Activated T-cell treated with anti-CD3 and anti-CD28 coated beads, Interleukin-2, amount 50 U/mL, for 24 hours (primary cell): ENCODE results near the gene BIK.
"Not testable (repeated sequence)": the region's sequence is repeated elsewhere in the genome, so short reads cannot be mapped to it uniquely, and the experiment has no call there.

Source experiments
- DNase-seq: peaks from one replicate; pipeline ENCODE4 v3.0.0-alpha.2; 2020
- H3K27ac Mint-ChIP-seq: 2 replicates; pipeline ENCODE4 v1.8.0; 2020; ENCODE audit warnings: mild to moderate bottlenecking, mixed read lengths
- H3K27me3 Mint-ChIP-seq: 2 replicates; pipeline ENCODE4 v1.8.0; 2020; ENCODE audit warnings: mixed read lengths
- H3K36me3 Mint-ChIP-seq: 2 replicates; pipeline ENCODE4 v1.8.0; 2020; ENCODE audit warnings: low read depth, mixed read lengths
- H3K4me1 Mint-ChIP-seq: 2 replicates; pipeline ENCODE4 v1.8.0; 2020; ENCODE audit warnings: low read depth, mixed read lengths
- H3K4me3 Mint-ChIP-seq: 2 replicates; pipeline ENCODE4 v1.8.0; 2020; ENCODE audit warnings: mild to moderate bottlenecking, moderate library complexity, mixed read lengths
- H3K9me3 Mint-ChIP-seq: 2 replicates; pipeline ENCODE4 v1.8.0; 2020; ENCODE audit warnings: mixed read lengths

Gene BIK

GRCh38 chr22:43094085-43094484 lies 16.5 kb upstream of the BIK start:
- H3K27me3 Mint-ChIP-seq, result no peaks in the 10 kb centered on the region
- no peak overlapping the region for H3K27ac Mint-ChIP-seq
- DNase-seq, result no peak
- H3K4me3 Mint-ChIP-seq, result no peak overlapping the region
- peaks cover 7% of the 10 kb centered on the region for H3K9me3 Mint-ChIP-seq
- H3K36me3 Mint-ChIP-seq, result no peaks in the 10 kb centered on the region
- H3K4me1 Mint-ChIP-seq, result peaks cover 8% of the 10 kb centered on the region

GRCh38 chr22:43094551-43094950 lies 16.0 kb upstream of the BIK start:
- Mint-ChIP-seq H3K27ac (no peak overlapping the region), H3K9me3 (peaks cover 7% of the 10 kb centered on the region), H3K27me3 (no peaks in the 10 kb centered on the region), H3K4me1 (peaks cover 5% of the 10 kb centered on the region), H3K36me3 (no peaks in the 10 kb centered on the region), H3K4me3 (no peak overlapping the region)
- no peak for DNase-seq

DNA sequence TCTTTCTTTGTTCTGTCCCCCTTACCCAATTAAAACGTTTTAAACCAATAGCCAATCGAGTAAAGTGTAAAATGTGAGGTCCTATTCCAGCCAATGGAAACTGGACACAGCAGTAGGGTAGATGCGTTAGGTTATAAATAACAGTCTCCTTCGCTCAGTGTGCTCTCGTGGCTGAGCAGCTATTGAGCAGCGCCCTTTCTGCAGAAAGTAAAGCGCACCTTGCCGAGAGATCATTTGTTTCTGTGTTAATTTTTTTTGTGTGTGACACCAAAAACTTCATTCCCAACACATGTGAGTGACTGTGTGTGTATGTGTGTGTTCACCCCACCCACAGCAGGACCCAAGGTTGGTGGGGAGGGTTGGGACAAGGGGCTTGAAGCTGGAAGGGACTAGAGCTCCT lies 14.1 kb upstream of the BIK start:
- H3K36me3 Mint-ChIP-seq, result no peaks in the 10 kb centered on the region
- H3K27ac Mint-ChIP-seq, result no peak overlapping the region
- H3K27me3 Mint-ChIP-seq, result no peaks in the 10 kb centered on the region
- DNase-seq, result no peak
- peaks cover 6% of the 10 kb centered on the region for H3K4me1 Mint-ChIP-seq
- H3K9me3 Mint-ChIP-seq, result peaks cover 7% of the 10 kb centered on the region
- no peak overlapping the region for H3K4me3 Mint-ChIP-seq

GRCh38 chr22:43098356-43098755 lies 12.2 kb upstream of the BIK start:
- H3K27me3 Mint-ChIP-seq, result no peaks in the 10 kb centered on the region
- no peak overlapping the region for H3K27ac Mint-ChIP-seq
- peaks cover 6% of the 10 kb centered on the region for H3K4me1 Mint-ChIP-seq

GRCh38 chr22:43099095-43099494 lies 11.5 kb upstream of the BIK start:
- peaks cover 7% of the 10 kb centered on the region for H3K9me3 Mint-ChIP-seq
- H3K27me3 Mint-ChIP-seq, result no peaks in the 10 kb centered on the region

More at GRCh38 chr22:43098356-43098755, 12.2 kb upstream of the BIK start:
- Mint-ChIP-seq H3K36me3 (no peaks in the 10 kb centered on the region), H3K9me3 (peaks cover 7% of the 10 kb centered on the region), H3K4me3 (no peak overlapping the region)
- no peak for DNase-seq

GRCh38 chr22:43100225-43100624 lies 10.3 kb upstream of the BIK start:
- Mint-ChIP-seq H3K27me3 (no peaks in the 10 kb centered on the region), H3K4me3 (no peak overlapping the region), H3K9me3 (peaks cover 7% of the 10 kb centered on the region), H3K4me1 (peaks cover 14% of the 10 kb centered on the region), H3K27ac (peak overlapping the region; percentile 38), H3K36me3 (no peaks in the 10 kb centered on the region)
- DNase-seq, result no peak

More at GRCh38 chr22:43099095-43099494, 11.5 kb upstream of the BIK start:
- no peak overlapping the region for H3K27ac Mint-ChIP-seq
- H3K4me1 Mint-ChIP-seq, result peaks cover 11% of the 10 kb centered on the region
- no peak overlapping the region for H3K4me3 Mint-ChIP-seq
- no peaks in the 10 kb centered on the region for H3K36me3 Mint-ChIP-seq
- no peak for DNase-seq

DNA sequence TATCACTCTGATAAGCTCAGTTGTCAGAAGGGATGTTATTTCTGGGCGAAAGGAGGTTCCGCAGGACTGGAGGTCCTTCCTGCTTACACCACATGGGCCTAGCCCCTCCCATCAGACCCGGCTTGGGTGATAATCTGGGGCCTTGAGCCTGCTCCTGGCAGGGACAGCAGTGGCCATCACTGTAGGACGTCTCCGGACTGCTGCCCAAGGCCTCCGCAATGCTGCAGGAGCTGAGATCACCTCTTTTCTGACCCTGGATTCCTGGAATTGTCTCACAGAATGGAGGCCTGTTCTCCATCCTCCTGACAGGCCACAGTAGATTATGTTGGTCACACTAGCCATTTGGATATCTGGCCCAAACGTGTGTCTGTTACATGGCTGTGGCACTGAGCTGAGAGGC lies 9.2 kb upstream of the BIK start:
- peaks cover 2% of the 10 kb centered on the region for H3K9me3 Mint-ChIP-seq
- no peak for DNase-seq
- H3K4me3 Mint-ChIP-seq, result no peak overlapping the region
- H3K4me1 Mint-ChIP-seq, result peaks cover 14% of the 10 kb centered on the region
- H3K36me3 Mint-ChIP-seq, result no peaks in the 10 kb centered on the region
- no peak overlapping the region for H3K27ac Mint-ChIP-seq
- no peaks in the 10 kb centered on the region for H3K27me3 Mint-ChIP-seq

GRCh38 chr22:43104056-43104625 lies 6.4 kb upstream of the BIK start:
- peaks cover 14% of the 10 kb centered on the region for H3K4me1 Mint-ChIP-seq
- H3K36me3 Mint-ChIP-seq, H3K9me3 Mint-ChIP-seq, H3K4me3 Mint-ChIP-seq, H3K27me3 Mint-ChIP-seq, DNase-seq: not testable (repeated sequence)
- peak overlapping the region; percentile 14 for H3K27ac Mint-ChIP-seq

- H3K36me3 Mint-ChIP-seq, DNase-seq, H3K9me3 Mint-ChIP-seq, H3K27ac Mint-ChIP-seq, H3K27me3 Mint-ChIP-seq, H3K4me3 Mint-ChIP-seq: not testable (repeated sequence)
- peaks cover 14% of the 10 kb centered on the region for H3K4me1 Mint-ChIP-seq
These were observed 5.6 kb upstream of the BIK start for GRCh38 chr22:43104950-43105349.

- DNase-seq, result no peak
- H3K27ac Mint-ChIP-seq, result no peak overlapping the region
- H3K4me3 Mint-ChIP-seq, result no peak overlapping the region
These were observed 4.2 kb upstream of the BIK start for GRCh38 chr22:43106302-43106701.

DNA sequence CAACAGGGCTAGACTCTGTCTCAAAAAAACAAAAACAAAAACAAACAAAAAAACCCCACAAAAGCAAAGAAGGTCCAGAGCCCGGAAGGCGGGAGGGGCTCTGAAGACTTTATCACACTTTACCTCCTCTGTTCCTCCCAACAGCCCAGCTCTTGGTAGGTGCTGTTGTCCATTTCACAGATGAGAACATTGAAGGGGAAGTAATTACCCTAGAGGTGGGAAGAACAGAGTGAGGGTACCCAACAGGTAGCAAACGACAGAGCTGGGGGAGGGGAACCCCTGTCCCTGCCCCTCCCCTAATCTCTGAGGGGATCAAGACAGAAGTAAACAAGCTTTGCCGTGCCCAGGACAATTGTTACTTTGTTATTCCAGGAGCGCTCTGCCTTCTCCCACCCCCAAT lies 1.0 kb upstream of the BIK start:
- no peak overlapping the region for H3K27ac Mint-ChIP-seq
- DNase-seq, result no peak
- H3K9me3 Mint-ChIP-seq, result no peaks in the 10 kb centered on the region
- H3K4me3 Mint-ChIP-seq, result peak overlapping the region; percentile 10
- H3K36me3 Mint-ChIP-seq, result no peaks in the 10 kb centered on the region
- H3K4me1 Mint-ChIP-seq, result peaks cover 7% of the 10 kb centered on the region
- peaks cover 8% of the 10 kb centered on the region for H3K27me3 Mint-ChIP-seq

More at GRCh38 chr22:43106302-43106701, 4.2 kb upstream of the BIK start:
- H3K9me3 Mint-ChIP-seq, result no peaks in the 10 kb centered on the region
- peaks cover 11% of the 10 kb centered on the region for H3K4me1 Mint-ChIP-seq
- H3K27me3 Mint-ChIP-seq, result peaks cover 4% of the 10 kb centered on the region
- H3K36me3 Mint-ChIP-seq, result no peaks in the 10 kb centered on the region

GRCh38 chr22:43109921-43110443 lies 568 bp upstream of the BIK start:
- peak overlapping the region; percentile 71 for H3K27ac Mint-ChIP-seq
- no peak for DNase-seq
- peaks cover 8% of the 10 kb centered on the region for H3K27me3 Mint-ChIP-seq
- H3K4me1 Mint-ChIP-seq, result peaks cover 7% of the 10 kb centered on the region
- H3K9me3 Mint-ChIP-seq, result no peaks in the 10 kb centered on the region
- peak overlapping the region; percentile 70 for H3K4me3 Mint-ChIP-seq
- no peaks in the 10 kb centered on the region for H3K36me3 Mint-ChIP-seq

- Mint-ChIP-seq H3K27ac (no peak overlapping the region), H3K4me3 (peak overlapping the region; percentile 65), H3K27me3 (peaks cover 8% of the 10 kb centered on the region), H3K4me1 (peaks cover 7% of the 10 kb centered on the region), H3K9me3 (no peaks in the 10 kb centered on the region), H3K36me3 (no peaks in the 10 kb centered on the region)
- peak; percentile 66 for DNase-seq
These were observed 525 bp downstream of the BIK start for GRCh38 chr22:43110927-43111623.

- H3K27ac Mint-ChIP-seq, result no peak overlapping the region
- no peaks in the 10 kb centered on the region for H3K9me3 Mint-ChIP-seq
- H3K27me3 Mint-ChIP-seq, result peaks cover 8% of the 10 kb centered on the region
- no peak for DNase-seq
- H3K4me1 Mint-ChIP-seq, result peaks cover 9% of the 10 kb centered on the region
- H3K36me3 Mint-ChIP-seq, result no peaks in the 10 kb centered on the region
- H3K4me3 Mint-ChIP-seq, result no peak overlapping the region
These were observed 3.1 kb downstream of the BIK start for GRCh38 chr22:43113526-43114251.

- Mint-ChIP-seq H3K9me3 (no peaks in the 10 kb centered on the region), H3K27ac (no peak overlapping the region), H3K27me3 (peaks cover 8% of the 10 kb centered on the region)
These were observed 4.4 kb downstream of the BIK start for GRCh38 chr22:43114958-43115357.

More at GRCh38 chr22:43114958-43115357, 4.4 kb downstream of the BIK start:
- no peak overlapping the region for H3K4me3 Mint-ChIP-seq
- no peaks in the 10 kb centered on the region for H3K36me3 Mint-ChIP-seq
- DNase-seq, result no peak
- H3K4me1 Mint-ChIP-seq, result peaks cover 15% of the 10 kb centered on the region
